HG02852 (cell line): Measurements from ENCODE around the gene TANGO6.

Experiments
- ATAC-seq: cut with Tn5 transposase; IDR thresholded peaks from one replicate; pipeline ENCODE4 v1.9.1; 2021; ENCODE audit warnings: mild to moderate bottlenecking, moderate library complexity; ENCODE audit not compliant: unreplicated experiment

Gene TANGO6

DNA sequence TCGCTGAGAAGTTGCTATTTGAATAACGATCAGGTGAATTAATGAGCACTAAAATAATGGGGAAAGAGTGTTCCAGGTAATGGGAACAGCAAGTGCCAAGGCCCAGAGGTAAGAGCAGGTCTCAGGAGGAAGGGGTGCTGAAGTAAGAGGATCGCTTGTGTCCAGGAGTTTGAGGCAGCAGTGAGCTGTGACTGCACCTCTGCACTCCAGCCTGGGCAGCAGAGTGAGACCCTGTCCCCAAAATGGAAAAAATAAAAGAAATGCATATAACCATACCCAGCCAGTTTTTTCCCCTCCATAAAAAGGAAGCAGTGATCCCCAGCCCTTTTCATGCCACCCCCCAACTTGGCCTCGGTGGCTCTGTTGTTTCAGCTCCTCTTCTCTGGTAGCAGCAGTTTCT, 245.4 kb downstream of the TANGO6 start:
- ATAC-seq: no peak

DNA sequence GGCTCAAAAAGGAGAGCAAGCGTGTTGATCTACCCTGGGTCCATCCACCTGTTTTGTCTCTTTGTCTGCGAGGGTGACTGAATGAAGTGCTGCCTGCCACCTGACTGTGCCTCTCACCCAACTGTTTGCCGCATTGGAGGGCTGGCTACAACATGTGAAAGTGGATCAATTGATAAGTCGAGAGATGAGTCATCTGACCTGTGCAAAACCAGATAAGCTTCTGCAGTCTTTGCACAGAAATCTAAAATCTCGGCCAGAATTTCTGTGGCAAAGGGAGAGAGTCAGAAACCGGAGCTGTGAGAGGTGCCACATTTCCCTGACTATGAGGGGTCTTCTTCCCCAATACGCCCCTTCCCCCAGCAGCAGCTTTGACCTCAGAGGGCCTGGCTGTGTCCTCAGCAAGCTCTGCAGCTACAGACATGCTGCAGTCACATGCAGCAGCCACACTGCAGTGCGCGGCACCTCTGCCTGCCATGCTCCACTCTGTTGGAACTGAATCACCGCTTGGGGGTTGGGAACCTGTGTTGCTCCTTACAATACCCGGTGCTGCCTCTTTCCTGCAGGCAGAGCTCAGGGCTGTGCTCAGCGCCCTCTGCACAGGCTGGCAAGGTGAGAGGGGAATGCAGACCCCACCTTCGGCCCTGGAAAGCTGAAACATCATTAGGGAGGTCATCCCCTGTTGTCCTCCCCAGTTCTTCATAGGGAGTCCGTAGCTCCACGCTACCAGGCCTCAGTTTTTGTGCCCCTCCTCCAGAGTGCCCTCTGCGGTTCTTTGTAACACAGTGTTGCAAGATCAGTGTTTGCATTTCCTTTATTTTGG, 246.0 kb downstream of the TANGO6 start:
- no peak for ATAC-seq

DNA sequence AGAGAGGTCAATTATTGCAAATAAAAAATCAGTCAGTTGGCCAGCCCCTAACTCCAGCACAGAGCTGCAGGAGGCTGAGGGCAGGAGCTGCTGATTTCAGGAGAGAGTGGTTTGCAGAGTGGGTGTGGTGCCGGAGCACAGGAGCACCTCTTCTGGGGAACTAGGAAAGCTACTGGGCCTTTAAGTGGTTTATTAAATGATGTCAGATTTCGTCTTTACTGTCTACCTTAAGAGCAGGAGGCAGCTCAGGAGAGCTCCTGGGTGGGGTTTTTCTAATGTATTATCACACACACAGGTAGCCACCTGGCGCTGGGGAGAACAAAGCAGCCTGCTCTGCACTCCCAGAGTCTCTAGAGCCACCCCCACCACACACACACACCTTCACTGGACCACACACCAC, 250.6 kb downstream of the TANGO6 start:
- no peak for ATAC-seq

GRCh38 chr16:69094501-69094900, 251.2 kb downstream of the TANGO6 start:
- no peak for ATAC-seq

DNA sequence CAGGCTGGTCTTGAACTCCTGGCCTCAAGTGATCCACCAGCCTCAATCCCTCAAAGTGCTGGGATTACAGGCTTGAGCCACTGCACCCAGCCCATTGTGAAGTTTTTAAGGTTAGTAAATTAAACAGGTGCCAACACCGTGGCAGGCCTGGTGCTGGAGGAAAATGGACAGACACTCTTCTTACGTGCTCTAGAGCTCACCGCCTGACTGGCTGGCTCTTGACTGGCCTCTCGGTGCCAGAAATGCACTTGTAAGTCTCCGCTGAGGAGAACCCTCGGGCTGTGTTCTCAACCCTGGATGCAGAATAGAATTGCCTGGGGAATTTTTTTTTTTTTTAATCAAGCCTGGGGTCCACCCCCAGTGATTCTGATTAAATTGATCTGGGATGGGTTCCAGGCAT, 251.9 kb downstream of the TANGO6 start:
- no peak for ATAC-seq

- no peak for ATAC-seq
These were observed 256.9 kb downstream of the TANGO6 start for GRCh38 chr16:69100071-69100691.

DNA sequence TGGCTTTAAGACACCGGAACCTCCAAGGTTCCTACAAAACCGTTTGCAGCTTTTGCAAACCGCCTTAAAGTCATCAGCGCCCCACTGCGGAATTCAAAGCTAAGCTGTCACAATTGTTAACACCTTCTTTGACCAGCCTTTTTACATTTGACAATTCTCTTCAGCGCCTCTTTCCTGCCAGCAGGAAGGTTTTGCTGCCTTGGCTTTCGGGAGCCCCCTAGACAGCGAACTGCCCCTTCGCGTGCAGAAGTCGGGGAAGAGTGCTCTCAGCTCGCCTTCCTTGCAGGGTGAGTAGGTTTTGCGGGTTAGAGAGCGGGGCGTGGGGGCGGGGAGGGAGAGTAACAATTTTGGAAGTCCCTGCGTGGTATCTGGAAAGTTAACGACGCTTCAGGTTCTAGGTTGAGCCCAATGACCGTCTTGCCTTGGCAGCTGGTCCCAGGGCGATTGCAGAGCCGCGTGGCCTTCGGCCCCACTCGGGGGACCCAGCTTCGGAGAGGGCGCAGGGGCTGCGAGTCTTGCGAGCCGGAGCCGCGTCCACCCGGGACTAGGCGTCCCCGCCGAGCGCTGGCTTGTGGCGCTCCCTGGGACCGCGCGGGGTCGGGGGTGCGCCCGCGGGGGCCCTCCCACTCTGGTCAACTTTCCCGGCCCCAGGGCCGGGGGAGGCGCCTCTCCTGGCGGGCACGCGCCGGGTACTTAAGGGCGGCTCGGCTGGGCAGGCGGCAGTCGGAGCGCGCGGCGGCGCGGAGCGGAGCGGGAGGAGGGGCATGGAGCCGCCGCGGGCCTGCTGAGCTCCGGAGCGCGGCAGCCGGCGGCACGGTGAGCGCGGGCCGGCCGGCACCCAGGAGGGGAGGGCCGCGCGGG, 262.4 kb downstream of the TANGO6 start, which contains the start of gene HAS3:
Gene HAS3, plus strand, starts transcription at position 153 of the 861 bp plus-strand sequence. CDS start 3,743 bp downstream, outside the sequence.
- peak; percentile 50 for ATAC-seq

- no peak for ATAC-seq
These were observed 263.4 kb downstream of the TANGO6 start for GRCh38 chr16:69106491-69107315.

- no peak for ATAC-seq
These were observed 264.1 kb downstream of the TANGO6 start for GRCh38 chr16:69107316-69107962.

DNA sequence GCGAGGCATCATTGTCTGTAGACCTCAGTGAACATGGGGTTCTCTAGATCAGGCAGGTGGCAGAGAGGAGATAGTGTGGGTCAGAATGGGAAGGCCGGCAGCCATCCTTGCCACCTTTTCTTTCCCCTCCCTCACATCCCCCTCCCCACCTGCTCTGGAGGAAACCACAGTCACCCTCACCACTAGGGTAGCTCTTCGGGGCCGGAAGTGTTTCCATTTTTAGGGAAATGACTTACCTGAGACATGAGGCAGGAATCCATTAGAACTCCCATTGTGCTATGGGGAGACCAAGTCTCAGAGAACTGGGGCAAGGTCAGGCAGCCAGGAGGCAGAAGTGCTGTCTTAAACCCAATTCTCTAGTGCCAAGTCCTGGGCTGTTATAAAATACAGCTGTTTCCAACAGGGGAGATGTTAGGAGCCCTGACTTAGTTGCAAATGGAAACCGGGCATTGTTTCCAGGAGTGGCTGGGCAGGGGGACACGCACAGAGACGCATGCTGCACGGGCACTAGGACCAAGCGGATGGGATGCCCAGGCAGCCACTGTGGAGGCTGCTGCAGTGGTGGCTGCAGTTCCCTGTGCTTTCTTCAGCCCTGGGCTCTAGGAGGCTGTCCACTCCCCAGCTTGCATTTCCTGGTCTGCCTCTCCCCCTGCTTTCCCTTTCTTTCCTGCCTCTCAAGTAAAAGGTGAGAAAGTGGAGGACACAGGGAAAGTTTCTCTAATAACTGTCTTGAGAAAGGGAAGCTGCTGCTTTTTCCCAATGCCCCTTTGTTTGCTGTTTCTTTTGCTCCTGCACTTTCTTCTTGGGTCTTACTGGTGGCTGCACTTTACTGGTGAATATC, 265.0 kb downstream of the TANGO6 start:
- ATAC-seq: no peak

- ATAC-seq: no peak
These were observed 265.5 kb downstream of the TANGO6 start for GRCh38 chr16:69108905-69109252.

- no peak for ATAC-seq
These were observed 266.3 kb downstream of the TANGO6 start for GRCh38 chr16:69109486-69110270.

DNA sequence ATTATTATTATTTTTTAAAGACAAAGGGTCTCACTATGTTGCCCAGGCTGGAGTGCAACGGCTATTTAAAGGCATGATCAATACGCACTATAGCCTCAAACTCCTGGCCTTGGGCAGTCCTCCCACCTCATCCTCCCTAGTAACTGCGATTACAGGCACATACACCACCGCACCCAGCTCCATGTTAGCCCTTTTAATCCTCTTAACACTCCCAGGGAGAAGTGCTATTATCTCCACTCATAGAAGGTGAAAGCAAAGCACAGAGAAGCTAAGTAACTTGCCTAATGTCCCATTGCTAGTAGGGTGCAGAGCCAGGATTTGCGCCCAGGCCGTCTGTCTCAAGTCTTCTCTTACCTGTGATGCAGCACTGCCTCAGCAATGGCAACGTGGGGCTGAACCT, 267.1 kb downstream of the TANGO6 start:
- no peak for ATAC-seq

DNA sequence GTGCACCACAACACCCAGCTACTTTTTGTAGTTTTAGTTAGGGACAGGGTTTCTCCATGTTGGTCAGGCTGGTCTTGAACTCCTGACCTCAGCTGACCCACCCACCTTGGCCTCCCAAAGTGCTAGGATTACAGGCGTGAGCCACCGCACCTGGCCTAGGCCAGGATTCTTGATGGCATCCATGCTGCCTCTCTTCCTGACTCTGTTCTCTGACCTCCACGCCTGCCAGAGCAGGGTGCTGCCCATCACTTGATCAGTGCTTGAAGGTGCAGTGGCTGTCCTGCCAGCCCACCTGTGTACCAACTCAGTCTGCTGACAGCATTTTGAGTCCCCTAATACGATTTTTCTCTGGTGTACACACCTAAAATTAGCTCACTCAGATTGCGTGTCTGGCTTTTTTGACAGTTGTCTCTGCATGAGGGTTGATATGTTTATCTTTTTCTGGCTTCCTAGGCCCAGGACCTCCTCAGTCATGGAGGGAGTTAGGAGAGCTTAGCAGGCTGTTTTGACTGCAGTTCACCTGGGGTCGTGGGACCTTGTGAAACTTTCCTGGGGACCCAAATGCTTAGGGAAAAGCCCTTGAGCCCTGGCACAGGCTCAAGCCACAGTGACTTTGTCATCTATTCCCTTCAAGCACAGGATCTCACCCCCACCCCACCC, 268.0 kb downstream of the TANGO6 start:
- ATAC-seq: no peak

DNA sequence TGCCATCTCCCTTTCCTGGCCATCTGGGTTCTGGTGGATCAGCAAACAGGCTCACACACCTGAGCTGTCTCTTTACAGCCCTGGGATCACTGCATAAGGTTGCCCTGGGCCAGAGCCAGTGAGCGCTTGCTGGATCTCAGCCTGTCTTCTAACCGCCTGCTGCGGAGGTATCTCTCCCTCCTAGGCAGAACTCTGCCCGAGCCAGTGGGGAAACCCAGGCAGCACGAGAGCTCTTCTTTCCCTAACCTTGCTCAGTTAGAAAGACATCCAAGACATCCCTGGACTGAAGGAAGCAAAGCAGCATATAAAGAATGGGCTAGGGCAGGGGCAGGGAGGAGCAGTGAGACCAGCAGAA, 268.5 kb downstream of the TANGO6 start:
- no peak for ATAC-seq

- ATAC-seq: no peak
These were observed 269.2 kb downstream of the TANGO6 start for GRCh38 chr16:69112285-69113129.

DNA sequence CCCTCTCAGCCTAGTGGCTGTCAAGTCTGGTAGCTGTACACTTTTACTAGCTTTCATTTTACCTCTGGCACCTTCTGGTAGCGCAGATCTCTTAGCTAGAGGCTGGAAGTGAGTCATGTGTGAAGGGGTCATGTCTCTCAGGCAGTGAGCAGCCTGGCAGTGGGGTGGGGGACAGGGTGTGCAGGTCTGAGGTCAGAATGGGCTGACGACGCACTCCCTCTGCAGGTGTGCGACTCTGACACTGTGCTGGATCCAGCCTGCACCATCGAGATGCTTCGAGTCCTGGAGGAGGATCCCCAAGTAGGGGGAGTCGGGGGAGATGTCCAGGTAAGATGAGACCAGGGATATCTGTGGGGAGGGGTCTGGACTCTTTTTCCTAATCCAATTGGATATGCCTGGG, 269.9 kb downstream of the TANGO6 start:
- no peak for ATAC-seq
